ENCODE data around the gene SLC35E1. TPM values are rescaled to one million over a fixed set of nuclear protein-coding genes. Genes with fewer than 3 reads are reported as not detected.
A peak's percentile ranks its signal among the peaks of the same experiment; 100 is the strongest.

Gene SLC35E1
- total RNA-seq, 1 experiment from 2014 or later, result 28.0 TPM

GRCh38 chr19:16603090-16603489, 30.9 kb upstream of the SLC35E1 start:
- DNase-seq, result no peak
- H3K36me3 ChIP-seq, result peaks cover 6% of the 10 kb centered on the region
- H3K9me3 ChIP-seq, result no peaks in the 10 kb centered on the region
- no peak overlapping the region for H3K4me3 ChIP-seq
- no peaks in the 10 kb centered on the region for H3K27me3 ChIP-seq

- Histone ChIP-seq H3K36me3 (peaks cover 6% of the 10 kb centered on the region), H3K9me3 (no peaks in the 10 kb centered on the region), H3K4me3 (no peak overlapping the region), H3K27me3 (no peaks in the 10 kb centered on the region)
- no peak for DNase-seq
Observed at GRCh38 chr19:16601378-16602052, 29.3 kb upstream of the SLC35E1 start.

GRCh38 chr19:16600824-16601223, 28.6 kb upstream of the SLC35E1 start:
- Histone ChIP-seq H3K27me3 (no peaks in the 10 kb centered on the region), H3K4me3 (no peak overlapping the region), H3K36me3 (peaks cover 4% of the 10 kb centered on the region), H3K9me3 (no peaks in the 10 kb centered on the region)
- no peak for DNase-seq

- H3K27me3 ChIP-seq, result no peaks in the 10 kb centered on the region
- no peaks in the 10 kb centered on the region for H3K9me3 ChIP-seq
- DNase-seq, result no peak
- no peaks in the 10 kb centered on the region; the same call in 1 of the 2 replicates for H3K36me3 ChIP-seq
- H3K4me3 ChIP-seq, result no peak overlapping the region
Observed at GRCh38 chr19:16599655-16600346, 27.6 kb upstream of the SLC35E1 start.

GRCh38 chr19:16598848-16599247, 26.6 kb upstream of the SLC35E1 start:
- Histone ChIP-seq H3K27me3 (no peaks in the 10 kb centered on the region), H3K36me3 (no peaks in the 10 kb centered on the region; the same call in 1 of the 2 replicates), H3K9me3 (no peaks in the 10 kb centered on the region), H3K4me3 (no peak overlapping the region)
- DNase-seq, result no peak

- no peak overlapping the region for H3K4me3 ChIP-seq
- H3K27me3 ChIP-seq, result no peaks in the 10 kb centered on the region
- H3K9me3 ChIP-seq, result no peaks in the 10 kb centered on the region
- no peak for DNase-seq
- H3K36me3 ChIP-seq, result no peaks in the 10 kb centered on the region; the same call in none of the 2 replicates
Observed at GRCh38 chr19:16596399-16596798, 24.2 kb upstream of the SLC35E1 start.

GRCh38 chr19:16595097-16595496, 22.9 kb upstream of the SLC35E1 start:
- no peaks in the 10 kb centered on the region for H3K9me3 ChIP-seq
- DNase-seq, result no peak
- no peaks in the 10 kb centered on the region for H3K27me3 ChIP-seq
- no peak overlapping the region for H3K4me3 ChIP-seq
- no peaks in the 10 kb centered on the region; the same call in none of the 2 replicates for H3K36me3 ChIP-seq

- Histone ChIP-seq H3K4me3 (no peak overlapping the region), H3K27me3 (no peaks in the 10 kb centered on the region), H3K9me3 (no peaks in the 10 kb centered on the region), H3K36me3 (no peaks in the 10 kb centered on the region; the same call in none of the 2 replicates)
- DNase-seq, result no peak
Observed at GRCh38 chr19:16594681-16595091, 22.5 kb upstream of the SLC35E1 start.

GRCh38 chr19:16594131-16594586, 21.9 kb upstream of the SLC35E1 start:
- H3K27me3 ChIP-seq, result no peaks in the 10 kb centered on the region
- H3K36me3 ChIP-seq, result no peaks in the 10 kb centered on the region; the same call in none of the 2 replicates
- no peak for DNase-seq
- no peak overlapping the region for H3K4me3 ChIP-seq
- H3K9me3 ChIP-seq, result no peaks in the 10 kb centered on the region

GRCh38 chr19:16593181-16593580, 21.0 kb upstream of the SLC35E1 start:
- H3K4me3 ChIP-seq, result no peak overlapping the region
- no peaks in the 10 kb centered on the region; the same call in 1 of the 2 replicates for H3K36me3 ChIP-seq
- no peak for DNase-seq
- no peaks in the 10 kb centered on the region for H3K9me3 ChIP-seq
- H3K27me3 ChIP-seq, result no peaks in the 10 kb centered on the region

GRCh38 chr19:16591803-16592556, 19.8 kb upstream of the SLC35E1 start:
- no peaks in the 10 kb centered on the region for H3K27me3 ChIP-seq
- H3K36me3 ChIP-seq, result no peaks in the 10 kb centered on the region; the same call in none of the 2 replicates
- no peak overlapping the region for H3K4me3 ChIP-seq
- peak; percentile 47 for DNase-seq
- no peaks in the 10 kb centered on the region for H3K9me3 ChIP-seq

GRCh38 chr19:16590876-16591802, 18.9 kb upstream of the SLC35E1 start:
- H3K36me3 ChIP-seq, result no peaks in the 10 kb centered on the region; the same call in none of the 2 replicates
- DNase-seq, result no peak
- H3K27me3 ChIP-seq, result no peaks in the 10 kb centered on the region
- H3K4me3 ChIP-seq, result no peak overlapping the region
- no peaks in the 10 kb centered on the region for H3K9me3 ChIP-seq

GRCh38 chr19:16589917-16590316, 17.7 kb upstream of the SLC35E1 start:
- no peak for DNase-seq
- Histone ChIP-seq H3K4me3 (no peak overlapping the region), H3K27me3 (no peaks in the 10 kb centered on the region), H3K9me3 (no peaks in the 10 kb centered on the region), H3K36me3 (no peaks in the 10 kb centered on the region; the same call in none of the 2 replicates)

GRCh38 chr19:16588824-16589577, 16.8 kb upstream of the SLC35E1 start:
- no peaks in the 10 kb centered on the region; the same call in none of the 2 replicates for H3K36me3 ChIP-seq
- no peak for DNase-seq
- no peaks in the 10 kb centered on the region for H3K9me3 ChIP-seq
- H3K27me3 ChIP-seq, result no peaks in the 10 kb centered on the region
- no peak overlapping the region for H3K4me3 ChIP-seq
